KMS-11 (cell line): ENCODE results near the gene CPM.
"Not testable (repeated sequence)": the region's sequence is repeated elsewhere in the genome, so short reads cannot be mapped to it uniquely, and the experiment has no call there.

ENCODE experiments used
- H2AFZ ChIP-seq: fragments of 200-600 bp; sonication (generic); 2 replicates; pipeline ENCODE4 v1.6.1; 2016; ENCODE audit warnings: antibody characterized with exemption, mixed run types, low read depth
- H3K27ac ChIP-seq: fragments of 200-600 bp; sonication (generic); 2 replicates; pipeline ENCODE4 v1.6.1; 2016; ENCODE audit warnings: mild to moderate bottlenecking, mixed run types
- H3K27me3 ChIP-seq: fragments of 200-600 bp; sonication (generic); 2 replicates; pipeline ENCODE4 v1.6.1; 2017; ENCODE audit warnings: mild to moderate bottlenecking, low read depth, mixed run types, moderate library complexity; ENCODE audit not compliant: insufficient read depth
- H3K36me3 ChIP-seq: fragments of 200-600 bp; sonication (generic); 2 replicates; pipeline ENCODE4 v1.6.1; 2017; ENCODE audit warnings: mild to moderate bottlenecking, mixed run types; ENCODE audit not compliant: insufficient read depth
- H3K4me1 ChIP-seq: fragments of 200-600 bp; sonication (generic); 2 replicates; pipeline ENCODE4 v1.6.1; 2016; ENCODE audit warnings: mild to moderate bottlenecking, low read depth, mixed run types; ENCODE audit not compliant: poor library complexity, severe bottlenecking
- H3K4me2 ChIP-seq: fragments of 200-600 bp; sonication (generic); 2 replicates; pipeline ENCODE4 v1.7.0; 2016; ENCODE audit warnings: mild to moderate bottlenecking, mixed run types
- H3K4me3 ChIP-seq: fragments of 200-600 bp; sonication (generic); IDR thresholded peaks from 2 replicates; pipeline ENCODE4 v1.6.1; 2017; ENCODE audit warnings: low read depth, low read length, mixed read lengths; ENCODE audit not compliant: insufficient read depth
- H3K79me2 ChIP-seq: fragments of 200-600 bp; sonication (generic); 2 replicates; pipeline ENCODE4 v1.6.1; 2016; ENCODE audit warnings: low read depth, mixed run types; ENCODE audit not compliant: insufficient read depth
- H3K9ac ChIP-seq: fragments of 200-600 bp; sonication (generic); 2 replicates; pipeline ENCODE4 v1.6.1; 2016; ENCODE audit warnings: mild to moderate bottlenecking, mixed run types
- H4K20me1 ChIP-seq: fragments of 200-600 bp; sonication (generic); 2 replicates; pipeline ENCODE4 v1.6.1; 2016; ENCODE audit warnings: mild to moderate bottlenecking, mixed run types; ENCODE audit not compliant: insufficient read depth
- CTCF ChIP-seq: fragments of 200-600 bp; sonication (generic); conservative IDR thresholded peaks from 2 replicates; pipeline ENCODE4 v1.6.1; 2017; ENCODE audit warnings: low read depth, mild to moderate bottlenecking, antibody characterized with exemption, low read length, moderate library complexity, mixed read lengths

The CPM gene

GRCh38 chr12:68844318-68844745 lies 88.6 kb downstream of the CPM start:
- Histone ChIP-seq H3K9ac (no peak overlapping the region), H3K4me1 (no peaks in the 10 kb centered on the region), H3K36me3 (peaks cover 12% of the 10 kb centered on the region; the same call in 1 of the 2 replicates), H3K27me3 (no peaks in the 10 kb centered on the region), H3K79me2 (no peaks in the 10 kb centered on the region), H4K20me1 (no peaks in the 10 kb centered on the region), H3K4me2 (no peak overlapping the region), H3K4me3 (no peak overlapping the region), H2AFZ (no peak overlapping the region), H3K27ac (no peak overlapping the region)
- no peak for TF ChIP-seq CTCF

- Histone ChIP-seq H3K27me3 (no peaks in the 10 kb centered on the region), H3K4me1 (no peaks in the 10 kb centered on the region), H3K4me3 (no peak overlapping the region), H3K27ac (no peak overlapping the region), H2AFZ (no peak overlapping the region), H3K79me2 (no peaks in the 10 kb centered on the region), H3K9ac (no peak overlapping the region), H4K20me1 (no peaks in the 10 kb centered on the region), H3K36me3 (peaks cover 16% of the 10 kb centered on the region; the same call in 1 of the 2 replicates), H3K4me2 (no peak overlapping the region)
- TF ChIP-seq CTCF, result no peak
Observed at GRCh38 chr12:68842784-68843567, 90.0 kb downstream of the CPM start.

- H2AFZ ChIP-seq, result no peak overlapping the region
- H4K20me1 ChIP-seq, result no peaks in the 10 kb centered on the region
- H3K4me3 ChIP-seq, result no peak overlapping the region
- H3K27me3 ChIP-seq, result no peaks in the 10 kb centered on the region
- no peak overlapping the region for H3K27ac ChIP-seq
- H3K4me2 ChIP-seq, result no peak overlapping the region
- H3K79me2 ChIP-seq, result no peaks in the 10 kb centered on the region
- peaks cover 18% of the 10 kb centered on the region; the same call in 1 of the 2 replicates for H3K36me3 ChIP-seq
- H3K4me1 ChIP-seq, result no peaks in the 10 kb centered on the region
- no peak overlapping the region for H3K9ac ChIP-seq
- no peak for TF ChIP-seq CTCF
Observed at GRCh38 chr12:68842123-68842522, 90.8 kb downstream of the CPM start.

- no peak overlapping the region for H3K4me3 ChIP-seq
- H3K27ac ChIP-seq, result no peak overlapping the region
- peaks cover 21% of the 10 kb centered on the region; the same call in 1 of the 2 replicates for H3K36me3 ChIP-seq
- H3K79me2 ChIP-seq, result no peaks in the 10 kb centered on the region
- no peak overlapping the region for H3K4me2 ChIP-seq
- H3K4me1 ChIP-seq, result no peaks in the 10 kb centered on the region
- H2AFZ ChIP-seq, result no peak overlapping the region
- no peak overlapping the region for H3K9ac ChIP-seq
- no peaks in the 10 kb centered on the region for H4K20me1 ChIP-seq
- H3K27me3 ChIP-seq, result no peaks in the 10 kb centered on the region
- TF ChIP-seq CTCF, result no peak
Observed at GRCh38 chr12:68841717-68842116, 91.3 kb downstream of the CPM start.

- not testable (repeated sequence) for H3K27me3 ChIP-seq, H3K9ac ChIP-seq, H3K4me1 ChIP-seq, H4K20me1 ChIP-seq, H3K4me2 ChIP-seq, H2AFZ ChIP-seq, H3K27ac ChIP-seq, H3K79me2 ChIP-seq, H3K4me3 ChIP-seq
- H3K36me3 ChIP-seq, result peaks cover 21% of the 10 kb centered on the region; the same call in 1 of the 2 replicates
Observed at GRCh38 chr12:68841175-68841574, 91.8 kb downstream of the CPM start.
